WTC11 (cell line): Measurements from ENCODE around the gene HSPH1. TPM values are rescaled to one million over a fixed set of nuclear protein-coding genes. Genes with fewer than 3 reads are reported as not detected.

Experiments
- ATAC-seq: fragments of 200-7000 bp; cut with Tn5 transposase; 2 replicates; pipeline ENCODE4 v1.10.0; 2021; ENCODE audit warnings: mild to moderate bottlenecking, moderate library complexity
- CTCF ChIA-PET: fragments of 300-600 bp; sonication (Branson Sonifier 250); formaldehyde crosslinking; loops from one replicate; lab custom pipeline; 2021; ENCODE audit warnings: antibody characterized with exemption; lab: Charles Lee
- POLR2A ChIA-PET: fragments of 350-600 bp; sonication (Branson Sonifier 250); formaldehyde crosslinking; loops from one replicate; lab custom pipeline; 2021; ENCODE audit warnings: antibody characterized with exemption; lab: Charles Lee
- DNase-seq: peaks from one replicate; pipeline ENCODE4 v3.0.0; 2021; ENCODE audit warnings: low spot score
- H3K27ac Mint-ChIP-seq: 2 replicates; pipeline ENCODE4 v1.8.0; 2021; ENCODE audit warnings: mixed read lengths
- H3K27me3 Mint-ChIP-seq: 2 replicates; pipeline ENCODE4 v1.8.0; 2021; ENCODE audit warnings: low read depth, mild to moderate bottlenecking, moderate library complexity, mixed read lengths
- H3K36me3 Mint-ChIP-seq: 2 replicates; pipeline ENCODE4 v1.8.0; 2021; ENCODE audit warnings: mixed read lengths
- H3K4me1 Mint-ChIP-seq: 2 replicates; pipeline ENCODE4 v1.8.0; 2022; ENCODE audit warnings: mixed read lengths
- H3K4me3 Mint-ChIP-seq: 2 replicates; pipeline ENCODE4 v1.8.0; 2021; ENCODE audit warnings: mild to moderate bottlenecking, moderate library complexity, mixed read lengths
- H3K9me3 Mint-ChIP-seq: 2 replicates; pipeline ENCODE4 v1.8.0; 2021; ENCODE audit warnings: mixed read lengths
- ATF1 ChIP-seq: sonication (generic); formaldehyde crosslinking; IDR thresholded peaks from 2 replicates; pipeline ENCODE4 v1.8.1; 2023; ENCODE audit warnings: mild to moderate bottlenecking, moderate library complexity, missing genetic modification reagents
- CBFB ChIP-seq: sonication (generic); formaldehyde crosslinking; IDR thresholded peaks from 2 replicates; pipeline ENCODE4 v1.8.1; 2022; ENCODE audit warnings: mild to moderate bottlenecking, low read depth, missing genetic modification reagents
- EMX1 ChIP-seq: fragments of 250-450 bp; sonication (Bioruptor Pico); IDR thresholded peaks from 2 replicates; pipeline ENCODE4 v1.8.0; 2021; ENCODE audit warnings: mild to moderate bottlenecking
- ESRRA ChIP-seq: sonication (generic); formaldehyde crosslinking; IDR thresholded peaks from 2 replicates; pipeline ENCODE4 v1.8.1; 2022; ENCODE audit warnings: mild to moderate bottlenecking, missing genetic modification reagents, borderline replicate concordance
- ETV6 ChIP-seq: sonication (generic); formaldehyde crosslinking; IDR thresholded peaks from 2 replicates; pipeline ENCODE4 v1.8.1; 2022; ENCODE audit warnings: mild to moderate bottlenecking, missing genetic modification reagents
- FOXK1 ChIP-seq: sonication (generic); formaldehyde crosslinking; IDR thresholded peaks from 2 replicates; pipeline ENCODE4 v1.8.0; 2022; ENCODE audit warnings: mild to moderate bottlenecking, moderate library complexity, missing genetic modification reagents
- FOXP4 ChIP-seq: sonication (generic); formaldehyde crosslinking; IDR thresholded peaks from 2 replicates; pipeline ENCODE4 v1.8.0; 2022; ENCODE audit warnings: mild to moderate bottlenecking, missing genetic modification reagents
- MAX ChIP-seq: sonication (generic); formaldehyde crosslinking; IDR thresholded peaks from 2 replicates; pipeline ENCODE4 v1.8.0; 2022; ENCODE audit warnings: mild to moderate bottlenecking, missing genetic modification reagents
- MXD4 ChIP-seq: fragments of 250-450 bp; sonication (Bioruptor Pico); IDR thresholded peaks from 2 replicates; pipeline ENCODE4 v1.8.0; 2021; ENCODE audit warnings: mild to moderate bottlenecking, moderate library complexity, borderline replicate concordance
- NFE2L1 ChIP-seq: sonication (generic); formaldehyde crosslinking; IDR thresholded peaks from 2 replicates; pipeline ENCODE4 v1.8.1; 2023; ENCODE audit warnings: missing genetic modification reagents
- NFYB ChIP-seq: sonication (generic); formaldehyde crosslinking; conservative IDR thresholded peaks from 2 replicates; pipeline ENCODE4 v1.8.0; 2022; ENCODE audit warnings: low read depth, missing genetic modification reagents
- TEAD4 ChIP-seq: sonication (generic); formaldehyde crosslinking; IDR thresholded peaks from 2 replicates; pipeline ENCODE4 v1.8.0; 2022; ENCODE audit warnings: mild to moderate bottlenecking, missing genetic modification reagents
- ZMAT4 ChIP-seq: fragments of 250-450 bp; sonication (Bioruptor Pico); IDR thresholded peaks from 2 replicates; pipeline ENCODE4 v1.9.0; 2021; ENCODE audit warnings: mild to moderate bottlenecking
- ZNF138 ChIP-seq: sonication (generic); formaldehyde crosslinking; conservative IDR thresholded peaks from 2 replicates; pipeline ENCODE4 v1.8.1; 2022; ENCODE audit warnings: mild to moderate bottlenecking, moderate library complexity, missing genetic modification reagents
- ZNF219 ChIP-seq: sonication (generic); formaldehyde crosslinking; IDR thresholded peaks from 2 replicates; pipeline ENCODE4 v1.8.0; 2023; ENCODE audit warnings: missing genetic modification reagents, mild to moderate bottlenecking, borderline replicate concordance
- ZNF232 ChIP-seq: sonication (generic); formaldehyde crosslinking; IDR thresholded peaks from 2 replicates; pipeline ENCODE4 v1.8.0; 2022; ENCODE audit warnings: mild to moderate bottlenecking, missing genetic modification reagents
- ZNF416 ChIP-seq: fragments of 250-450 bp; sonication (Bioruptor Pico); IDR thresholded peaks from 2 replicates; pipeline ENCODE4 v1.9.0; 2021; ENCODE audit warnings: mild to moderate bottlenecking, inconsistent platforms
- total RNA-seq: library from RNA; stranded (reverse); gene quantifications from 3 replicates; pipeline ENCODE4 v1.2.3, GENCODE V29; 2021
- TF ChIP-seq, protein P1 (sequence below): sonication (generic); formaldehyde crosslinking; IDR thresholded peaks from 2 replicates; pipeline ENCODE4 v1.8.1; 2022; ENCODE audit warnings: low read depth, missing genetic modification reagents, borderline replicate concordance
- TF ChIP-seq, protein P2 (sequence below): fragments of 250-450 bp; sonication (Bioruptor Pico); IDR thresholded peaks from 2 replicates; pipeline ENCODE4 v1.8.0; 2021; ENCODE audit warnings: mild to moderate bottlenecking
- TF ChIP-seq, protein P3 (sequence below): sonication (generic); formaldehyde crosslinking; IDR thresholded peaks from 2 replicates; pipeline ENCODE4 v1.8.0; 2023; ENCODE audit warnings: mild to moderate bottlenecking, missing genetic modification reagents
- TF ChIP-seq, protein P4 (sequence below): sonication (generic); formaldehyde crosslinking; conservative IDR thresholded peaks from 2 replicates; pipeline ENCODE4 v1.8.1; 2023; ENCODE audit warnings: mild to moderate bottlenecking, low read depth, missing genetic modification reagents, moderate library complexity
- TF ChIP-seq, protein P5 (sequence below): sonication (generic); formaldehyde crosslinking; IDR thresholded peaks from 2 replicates; pipeline ENCODE4 v1.8.1; 2023; ENCODE audit warnings: mild to moderate bottlenecking, missing genetic modification reagents

The HSPH1 gene
- total RNA-seq, 1 experiment from 2014 or later, result 114 TPM

DNA sequence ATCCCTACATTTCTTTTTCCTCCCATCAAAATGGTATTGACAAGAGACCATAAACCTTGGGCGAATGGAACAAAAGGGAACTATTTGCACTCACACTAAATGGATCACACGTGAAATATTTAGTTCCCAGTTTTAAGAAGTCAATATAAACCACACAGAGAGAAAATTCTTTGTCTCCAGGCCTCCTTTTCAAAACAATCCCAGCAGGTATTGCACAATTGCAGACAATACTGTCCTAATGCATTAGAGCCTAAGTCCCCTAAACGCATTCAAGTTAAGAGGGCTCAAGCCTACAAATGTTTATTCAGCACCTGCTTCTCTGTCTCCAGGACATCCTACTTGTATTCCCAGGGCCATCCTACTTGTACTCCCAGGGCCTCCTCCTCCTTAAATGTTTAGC, 36.8 kb upstream of the HSPH1 start:
- CTCF ChIA-PET, result no interaction called here
- TF ChIP-seq ZNF138 (CRISPR knock-in tag), result no peak
- no peak for TF ChIP-seq ZNF416 (CRISPR knock-in tag)
- TF ChIP-seq ZNF232 (CRISPR knock-in tag), result no peak
- no peak for TF ChIP-seq TEAD4 (CRISPR knock-in tag)
- no peak for TF ChIP-seq ETV6 (CRISPR knock-in tag)
- TF ChIP-seq EMX1, result no peak
- POLR2A ChIA-PET, result no interaction called here
- no peak overlapping the region for H3K4me3 Mint-ChIP-seq
- peaks cover 12% of the 10 kb centered on the region for H3K27me3 Mint-ChIP-seq
- ATAC-seq (no peak), DNase-seq (no peak)
- no peaks in the 10 kb centered on the region for H3K36me3 Mint-ChIP-seq
- H3K27ac Mint-ChIP-seq, result no peak overlapping the region
- H3K4me1 Mint-ChIP-seq, result peaks cover 25% of the 10 kb centered on the region
- no peaks in the 10 kb centered on the region for H3K9me3 Mint-ChIP-seq

- DNase-seq (no peak), ATAC-seq (no peak)
- no peak overlapping the region for H3K4me3 Mint-ChIP-seq
- H3K4me1 Mint-ChIP-seq, result peaks cover 25% of the 10 kb centered on the region
- H3K36me3 Mint-ChIP-seq, result no peaks in the 10 kb centered on the region
- CTCF ChIA-PET, result no interaction called here
- H3K9me3 Mint-ChIP-seq, result no peaks in the 10 kb centered on the region; the same call in 1 of the 2 replicates
- peaks cover 12% of the 10 kb centered on the region for H3K27me3 Mint-ChIP-seq
- TF ChIP-seq, protein P1, sequence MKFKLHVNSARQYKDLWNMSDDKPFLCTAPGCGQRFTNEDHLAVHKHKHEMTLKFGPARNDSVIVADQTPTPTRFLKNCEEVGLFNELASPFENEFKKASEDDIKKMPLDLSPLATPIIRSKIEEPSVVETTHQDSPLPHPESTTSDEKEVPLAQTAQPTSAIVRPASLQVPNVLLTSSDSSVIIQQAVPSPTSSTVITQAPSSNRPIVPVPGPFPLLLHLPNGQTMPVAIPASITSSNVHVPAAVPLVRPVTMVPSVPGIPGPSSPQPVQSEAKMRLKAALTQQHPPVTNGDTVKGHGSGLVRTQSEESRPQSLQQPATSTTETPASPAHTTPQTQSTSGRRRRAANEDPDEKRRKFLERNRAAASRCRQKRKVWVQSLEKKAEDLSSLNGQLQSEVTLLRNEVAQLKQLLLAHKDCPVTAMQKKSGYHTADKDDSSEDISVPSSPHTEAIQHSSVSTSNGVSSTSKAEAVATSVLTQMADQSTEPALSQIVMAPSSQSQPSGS, result no peak
- no peak for TF ChIP-seq EMX1
- no peak for TF ChIP-seq MAX (CRISPR knock-in tag)
- TF ChIP-seq NFYB (CRISPR knock-in tag), result no peak
- no peak for TF ChIP-seq FOXK1 (CRISPR knock-in tag)
- TF ChIP-seq, protein P2, sequence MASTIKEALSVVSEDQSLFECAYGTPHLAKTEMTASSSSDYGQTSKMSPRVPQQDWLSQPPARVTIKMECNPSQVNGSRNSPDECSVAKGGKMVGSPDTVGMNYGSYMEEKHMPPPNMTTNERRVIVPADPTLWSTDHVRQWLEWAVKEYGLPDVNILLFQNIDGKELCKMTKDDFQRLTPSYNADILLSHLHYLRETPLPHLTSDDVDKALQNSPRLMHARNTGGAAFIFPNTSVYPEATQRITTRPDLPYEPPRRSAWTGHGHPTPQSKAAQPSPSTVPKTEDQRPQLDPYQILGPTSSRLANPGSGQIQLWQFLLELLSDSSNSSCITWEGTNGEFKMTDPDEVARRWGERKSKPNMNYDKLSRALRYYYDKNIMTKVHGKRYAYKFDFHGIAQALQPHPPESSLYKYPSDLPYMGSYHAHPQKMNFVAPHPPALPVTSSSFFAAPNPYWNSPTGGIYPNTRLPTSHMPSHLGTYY (CRISPR knock-in tag), result no peak
- TF ChIP-seq ESRRA (CRISPR knock-in tag), result no peak
- no peak for TF ChIP-seq FOXP4 (CRISPR knock-in tag)
- TF ChIP-seq ATF1, result no peak
- TF ChIP-seq, protein P3, sequence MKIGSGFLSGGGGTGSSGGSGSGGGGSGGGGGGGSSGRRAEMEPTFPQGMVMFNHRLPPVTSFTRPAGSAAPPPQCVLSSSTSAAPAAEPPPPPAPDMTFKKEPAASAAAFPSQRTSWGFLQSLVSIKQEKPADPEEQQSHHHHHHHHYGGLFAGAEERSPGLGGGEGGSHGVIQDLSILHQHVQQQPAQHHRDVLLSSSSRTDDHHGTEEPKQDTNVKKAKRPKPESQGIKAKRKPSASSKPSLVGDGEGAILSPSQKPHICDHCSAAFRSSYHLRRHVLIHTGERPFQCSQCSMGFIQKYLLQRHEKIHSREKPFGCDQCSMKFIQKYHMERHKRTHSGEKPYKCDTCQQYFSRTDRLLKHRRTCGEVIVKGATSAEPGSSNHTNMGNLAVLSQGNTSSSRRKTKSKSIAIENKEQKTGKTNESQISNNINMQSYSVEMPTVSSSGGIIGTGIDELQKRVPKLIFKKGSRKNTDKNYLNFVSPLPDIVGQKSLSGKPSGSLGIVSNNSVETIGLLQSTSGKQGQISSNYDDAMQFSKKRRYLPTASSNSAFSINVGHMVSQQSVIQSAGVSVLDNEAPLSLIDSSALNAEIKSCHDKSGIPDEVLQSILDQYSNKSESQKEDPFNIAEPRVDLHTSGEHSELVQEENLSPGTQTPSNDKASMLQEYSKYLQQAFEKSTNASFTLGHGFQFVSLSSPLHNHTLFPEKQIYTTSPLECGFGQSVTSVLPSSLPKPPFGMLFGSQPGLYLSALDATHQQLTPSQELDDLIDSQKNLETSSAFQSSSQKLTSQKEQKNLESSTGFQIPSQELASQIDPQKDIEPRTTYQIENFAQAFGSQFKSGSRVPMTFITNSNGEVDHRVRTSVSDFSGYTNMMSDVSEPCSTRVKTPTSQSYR (CRISPR knock-in tag), result no peak
- TF ChIP-seq NFE2L1 (CRISPR knock-in tag), result no peak
- no peak for TF ChIP-seq MXD4
- TF ChIP-seq, protein P4, sequence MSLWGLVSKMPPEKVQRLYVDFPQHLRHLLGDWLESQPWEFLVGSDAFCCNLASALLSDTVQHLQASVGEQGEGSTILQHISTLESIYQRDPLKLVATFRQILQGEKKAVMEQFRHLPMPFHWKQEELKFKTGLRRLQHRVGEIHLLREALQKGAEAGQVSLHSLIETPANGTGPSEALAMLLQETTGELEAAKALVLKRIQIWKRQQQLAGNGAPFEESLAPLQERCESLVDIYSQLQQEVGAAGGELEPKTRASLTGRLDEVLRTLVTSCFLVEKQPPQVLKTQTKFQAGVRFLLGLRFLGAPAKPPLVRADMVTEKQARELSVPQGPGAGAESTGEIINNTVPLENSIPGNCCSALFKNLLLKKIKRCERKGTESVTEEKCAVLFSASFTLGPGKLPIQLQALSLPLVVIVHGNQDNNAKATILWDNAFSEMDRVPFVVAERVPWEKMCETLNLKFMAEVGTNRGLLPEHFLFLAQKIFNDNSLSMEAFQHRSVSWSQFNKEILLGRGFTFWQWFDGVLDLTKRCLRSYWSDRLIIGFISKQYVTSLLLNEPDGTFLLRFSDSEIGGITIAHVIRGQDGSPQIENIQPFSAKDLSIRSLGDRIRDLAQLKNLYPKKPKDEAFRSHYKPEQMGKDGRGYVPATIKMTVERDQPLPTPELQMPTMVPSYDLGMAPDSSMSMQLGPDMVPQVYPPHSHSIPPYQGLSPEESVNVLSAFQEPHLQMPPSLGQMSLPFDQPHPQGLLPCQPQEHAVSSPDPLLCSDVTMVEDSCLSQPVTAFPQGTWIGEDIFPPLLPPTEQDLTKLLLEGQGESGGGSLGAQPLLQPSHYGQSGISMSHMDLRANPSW, result no peak
- no peak for TF ChIP-seq ZNF219 (CRISPR knock-in tag)
- TF ChIP-seq CBFB (CRISPR knock-in tag), result no peak
- TF ChIP-seq ZMAT4 (CRISPR knock-in tag), result no peak
- TF ChIP-seq, protein P5, sequence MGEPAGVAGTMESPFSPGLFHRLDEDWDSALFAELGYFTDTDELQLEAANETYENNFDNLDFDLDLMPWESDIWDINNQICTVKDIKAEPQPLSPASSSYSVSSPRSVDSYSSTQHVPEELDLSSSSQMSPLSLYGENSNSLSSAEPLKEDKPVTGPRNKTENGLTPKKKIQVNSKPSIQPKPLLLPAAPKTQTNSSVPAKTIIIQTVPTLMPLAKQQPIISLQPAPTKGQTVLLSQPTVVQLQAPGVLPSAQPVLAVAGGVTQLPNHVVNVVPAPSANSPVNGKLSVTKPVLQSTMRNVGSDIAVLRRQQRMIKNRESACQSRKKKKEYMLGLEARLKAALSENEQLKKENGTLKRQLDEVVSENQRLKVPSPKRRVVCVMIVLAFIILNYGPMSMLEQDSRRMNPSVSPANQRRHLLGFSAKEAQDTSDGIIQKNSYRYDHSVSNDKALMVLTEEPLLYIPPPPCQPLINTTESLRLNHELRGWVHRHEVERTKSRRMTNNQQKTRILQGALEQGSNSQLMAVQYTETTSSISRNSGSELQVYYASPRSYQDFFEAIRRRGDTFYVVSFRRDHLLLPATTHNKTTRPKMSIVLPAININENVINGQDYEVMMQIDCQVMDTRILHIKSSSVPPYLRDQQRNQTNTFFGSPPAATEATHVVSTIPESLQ (CRISPR knock-in tag), result no peak
- TF ChIP-seq, all 79 proteins: peak for 0
- H3K27ac Mint-ChIP-seq, result no peak overlapping the region
- POLR2A ChIA-PET, result no interaction called here
These were observed 35.3 kb upstream of the HSPH1 start for GRCh38 chr13:31196992-31197391.
